ENCODE results near the gene THSD7B. TPM values are rescaled to one million over a fixed set of nuclear protein-coding genes. Genes with fewer than 3 reads are reported as not detected.

Gene THSD7B
- total RNA-seq, 4 donors from 2014 or later, result 0.12 to 1.1 (median 0.39) TPM

DNA sequence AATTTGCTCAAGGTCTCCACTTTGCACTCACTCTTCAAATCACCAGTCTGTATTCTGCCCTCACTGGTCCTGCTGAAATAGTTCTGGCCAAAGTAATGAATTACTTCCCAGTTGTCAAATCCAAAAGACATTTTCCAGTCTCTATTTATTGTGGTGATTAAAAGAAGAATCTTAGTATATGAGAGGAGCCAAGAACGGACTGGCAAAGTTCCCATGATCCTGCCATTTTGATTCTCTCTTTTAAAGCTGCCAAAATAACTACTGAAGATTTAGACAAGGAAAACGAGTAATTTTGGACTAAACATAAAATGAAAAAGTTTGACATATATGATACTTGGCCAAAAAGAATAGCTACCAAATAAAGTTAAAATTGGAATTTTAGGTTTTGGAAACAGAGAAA lies 12.0 kb downstream of the THSD7B start:
- no peak for ATAC-seq
- Histone ChIP-seq H3K9me3 (no peaks in the 10 kb centered on the region), H3K4me3 (no peak overlapping the region), H3K27me3 (peaks cover 11% of the 10 kb centered on the region), H3K27ac (no peak overlapping the region), H3K36me3 (no peaks in the 10 kb centered on the region), H3K4me1 (no peaks in the 10 kb centered on the region)
- WGBS, 2 donors (ENCODE audit: low coverage in 1 of 2), result 19 to 50% methylated on average over 2 of the region's 2 CpGs
- TF ChIP-seq, protein P1, sequence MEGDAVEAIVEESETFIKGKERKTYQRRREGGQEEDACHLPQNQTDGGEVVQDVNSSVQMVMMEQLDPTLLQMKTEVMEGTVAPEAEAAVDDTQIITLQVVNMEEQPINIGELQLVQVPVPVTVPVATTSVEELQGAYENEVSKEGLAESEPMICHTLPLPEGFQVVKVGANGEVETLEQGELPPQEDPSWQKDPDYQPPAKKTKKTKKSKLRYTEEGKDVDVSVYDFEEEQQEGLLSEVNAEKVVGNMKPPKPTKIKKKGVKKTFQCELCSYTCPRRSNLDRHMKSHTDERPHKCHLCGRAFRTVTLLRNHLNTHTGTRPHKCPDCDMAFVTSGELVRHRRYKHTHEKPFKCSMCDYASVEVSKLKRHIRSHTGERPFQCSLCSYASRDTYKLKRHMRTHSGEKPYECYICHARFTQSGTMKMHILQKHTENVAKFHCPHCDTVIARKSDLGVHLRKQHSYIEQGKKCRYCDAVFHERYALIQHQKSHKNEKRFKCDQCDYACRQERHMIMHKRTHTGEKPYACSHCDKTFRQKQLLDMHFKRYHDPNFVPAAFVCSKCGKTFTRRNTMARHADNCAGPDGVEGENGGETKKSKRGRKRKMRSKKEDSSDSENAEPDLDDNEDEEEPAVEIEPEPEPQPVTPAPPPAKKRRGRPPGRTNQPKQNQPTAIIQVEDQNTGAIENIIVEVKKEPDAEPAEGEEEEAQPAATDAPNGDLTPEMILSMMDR (IDR thresholded peaks at IDR 0.05), result no peak
- TF ChIP-seq POLR2AphosphoS5 (IDR thresholded peaks at IDR 0.05) (no peak), EP300 (IDR thresholded peaks at IDR 0.05) (no peak)

DNA sequence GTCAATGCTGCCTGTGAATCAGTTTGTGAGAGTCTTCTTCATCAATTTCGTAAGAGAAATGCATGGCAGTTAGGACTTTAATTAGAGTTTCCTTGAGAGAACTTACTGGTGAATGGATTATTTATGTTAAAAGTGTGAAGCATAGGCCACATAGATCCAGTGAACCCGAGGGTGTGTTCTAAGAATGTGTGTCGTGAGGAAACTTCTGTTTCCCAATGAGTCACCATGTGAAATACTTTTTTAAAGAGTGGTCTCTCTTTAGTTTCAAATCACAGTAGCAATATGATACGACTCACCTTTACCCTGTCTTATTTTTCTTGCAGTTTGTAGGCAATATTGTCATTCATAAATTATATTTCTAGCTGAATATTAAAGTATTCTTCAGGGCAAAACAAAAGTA lies 18.5 kb downstream of the THSD7B start:
- WGBS, 2 donors (ENCODE audit: low coverage in 1 of 2), result 59 to 65% methylated on average over 3 to 4 of the region's 4 CpGs
- H3K36me3 ChIP-seq, result no peaks in the 10 kb centered on the region
- H3K27ac ChIP-seq, result no peak overlapping the region
- H3K9me3 ChIP-seq, result no peaks in the 10 kb centered on the region
- no peak overlapping the region for H3K4me3 ChIP-seq
- TF ChIP-seq, protein P1 (IDR thresholded peaks at IDR 0.05), result no peak
- TF ChIP-seq POLR2A (IDR thresholded peaks at IDR 0.05), result no peak
- TF ChIP-seq POLR2AphosphoS5 (IDR thresholded peaks at IDR 0.05), result no peak
- TF ChIP-seq EP300 (IDR thresholded peaks at IDR 0.05), result no peak
- H3K27me3 ChIP-seq, result no peaks in the 10 kb centered on the region
- no peaks in the 10 kb centered on the region for H3K4me1 ChIP-seq
- ATAC-seq, result no peak

DNA sequence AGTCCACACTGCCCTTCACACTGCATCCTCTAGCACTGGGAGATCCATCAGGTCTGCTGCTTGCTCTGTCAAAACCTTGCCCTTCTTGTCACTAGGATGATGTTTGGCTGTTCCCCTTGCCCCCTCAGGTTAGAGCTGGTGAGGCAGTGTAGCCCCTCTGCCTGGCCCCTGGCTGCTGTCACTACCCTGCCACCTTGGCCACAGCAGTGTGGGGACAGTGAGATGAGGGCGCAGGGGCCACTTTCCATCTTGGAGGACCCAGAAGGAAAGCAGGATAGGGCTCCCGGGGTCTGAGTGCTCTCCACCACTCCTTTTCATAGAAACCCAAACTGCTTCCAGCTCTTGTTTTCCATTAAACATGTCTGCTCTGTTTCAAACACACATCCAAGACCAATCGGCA lies 19.9 kb downstream of the THSD7B start:
- Histone ChIP-seq H3K4me1 (no peaks in the 10 kb centered on the region), H3K27ac (no peak overlapping the region), H3K36me3 (no peaks in the 10 kb centered on the region), H3K27me3 (no peaks in the 10 kb centered on the region), H3K4me3 (no peak overlapping the region), H3K9me3 (no peaks in the 10 kb centered on the region)
- no CpG with 5 or more reads among the region's 3 CpGs for WGBS, 2 donors (ENCODE audit: low coverage in 1 of 2)
- ATAC-seq, result no peak
- TF ChIP-seq, protein P1 (IDR thresholded peaks at IDR 0.05), result no peak
- no peak for TF ChIP-seq EP300 (IDR thresholded peaks at IDR 0.05)
- no peak for TF ChIP-seq POLR2A (IDR thresholded peaks at IDR 0.05)
- TF ChIP-seq POLR2AphosphoS5 (IDR thresholded peaks at IDR 0.05), result no peak

DNA sequence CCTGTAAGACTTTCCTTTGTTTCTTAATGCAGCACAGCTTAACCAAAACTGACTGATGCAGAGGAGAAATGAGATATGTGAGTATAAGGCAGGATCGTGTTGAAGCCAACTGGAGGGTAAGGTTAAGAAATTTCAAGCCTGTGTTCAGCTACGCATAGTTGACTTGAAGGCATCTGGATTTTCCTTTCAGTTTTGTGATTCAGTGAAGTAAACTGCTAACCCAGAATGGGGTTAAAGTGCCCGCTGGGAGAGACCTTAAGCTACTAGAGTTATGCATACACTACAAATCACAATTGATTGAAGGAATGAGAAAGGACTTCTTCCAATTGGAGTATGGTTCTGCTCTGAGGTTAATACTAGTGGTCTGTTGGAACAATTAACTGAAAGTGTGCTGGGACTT lies 22.6 kb downstream of the THSD7B start:
- Histone ChIP-seq H3K36me3 (no peaks in the 10 kb centered on the region), H3K4me1 (no peaks in the 10 kb centered on the region), H3K27me3 (no peaks in the 10 kb centered on the region), H3K27ac (no peak overlapping the region), H3K4me3 (no peak overlapping the region), H3K9me3 (no peaks in the 10 kb centered on the region)
- ATAC-seq, result no peak
- no peak for TF ChIP-seq POLR2AphosphoS5 (IDR thresholded peaks at IDR 0.05)
- no peak for TF ChIP-seq POLR2A (IDR thresholded peaks at IDR 0.05)
- no peak for TF ChIP-seq EP300 (IDR thresholded peaks at IDR 0.05)
- TF ChIP-seq, protein P1 (IDR thresholded peaks at IDR 0.05), result no peak
- 69 to 87% methylated on average over 3 of the region's 3 CpGs for WGBS, 2 donors (ENCODE audit: low coverage in 1 of 2)

DNA sequence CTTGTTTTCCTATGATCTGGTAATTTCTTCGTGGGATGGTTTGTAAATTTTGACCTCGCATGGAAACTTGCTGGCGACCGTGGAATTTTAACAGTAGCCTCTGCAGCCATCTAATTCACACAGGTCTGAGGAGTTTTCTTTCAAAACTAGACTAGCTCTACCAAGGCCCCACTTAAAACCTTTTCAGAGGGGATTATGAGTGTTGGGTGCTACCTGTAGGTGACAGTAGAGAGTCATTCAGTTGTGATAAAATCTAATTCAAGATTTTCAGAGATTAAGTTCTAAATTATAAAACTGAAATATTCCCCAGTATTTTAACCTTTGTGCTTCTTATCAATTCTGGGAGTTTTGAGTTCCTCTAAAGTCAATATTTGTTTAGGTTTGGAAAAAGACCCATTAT lies 31.0 kb downstream of the THSD7B start:
- H3K4me3 ChIP-seq, result no peak overlapping the region
- WGBS, 2 donors (ENCODE audit: low coverage in 1 of 2), result 79 to 92% methylated on average over 3 to 4 of the region's 4 CpGs

More for the DNA sequence above, 31.0 kb downstream of the THSD7B start:
- Histone ChIP-seq H3K9me3 (no peaks in the 10 kb centered on the region), H3K4me1 (no peaks in the 10 kb centered on the region), H3K36me3 (no peaks in the 10 kb centered on the region), H3K27ac (no peak overlapping the region), H3K27me3 (no peaks in the 10 kb centered on the region)
- TF ChIP-seq EP300 (IDR thresholded peaks at IDR 0.05) (no peak), POLR2A (IDR thresholded peaks at IDR 0.05) (no peak), POLR2AphosphoS5 (IDR thresholded peaks at IDR 0.05) (no peak)
- TF ChIP-seq, protein P1 (IDR thresholded peaks at IDR 0.05), result no peak
- no peak for ATAC-seq
